ENCODE results near the gene KLHDC8B. TPM values are rescaled to one million over a fixed set of nuclear protein-coding genes. Genes with fewer than 3 reads are reported as not detected.

KLHDC8B gene
- total RNA-seq, 1 experiment from 2014 or later, result 13.5 TPM

GRCh38 chr3:49162751-49163419 is 8.5 kb upstream of the KLHDC8B start:
- TF ChIP-seq, protein P1, sequence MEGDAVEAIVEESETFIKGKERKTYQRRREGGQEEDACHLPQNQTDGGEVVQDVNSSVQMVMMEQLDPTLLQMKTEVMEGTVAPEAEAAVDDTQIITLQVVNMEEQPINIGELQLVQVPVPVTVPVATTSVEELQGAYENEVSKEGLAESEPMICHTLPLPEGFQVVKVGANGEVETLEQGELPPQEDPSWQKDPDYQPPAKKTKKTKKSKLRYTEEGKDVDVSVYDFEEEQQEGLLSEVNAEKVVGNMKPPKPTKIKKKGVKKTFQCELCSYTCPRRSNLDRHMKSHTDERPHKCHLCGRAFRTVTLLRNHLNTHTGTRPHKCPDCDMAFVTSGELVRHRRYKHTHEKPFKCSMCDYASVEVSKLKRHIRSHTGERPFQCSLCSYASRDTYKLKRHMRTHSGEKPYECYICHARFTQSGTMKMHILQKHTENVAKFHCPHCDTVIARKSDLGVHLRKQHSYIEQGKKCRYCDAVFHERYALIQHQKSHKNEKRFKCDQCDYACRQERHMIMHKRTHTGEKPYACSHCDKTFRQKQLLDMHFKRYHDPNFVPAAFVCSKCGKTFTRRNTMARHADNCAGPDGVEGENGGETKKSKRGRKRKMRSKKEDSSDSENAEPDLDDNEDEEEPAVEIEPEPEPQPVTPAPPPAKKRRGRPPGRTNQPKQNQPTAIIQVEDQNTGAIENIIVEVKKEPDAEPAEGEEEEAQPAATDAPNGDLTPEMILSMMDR (conservative IDR thresholded peaks at IDR 0.05), result no peak
- no CpG with 5 or more reads among the region's 21 CpGs for WGBS (ENCODE audit: extremely low coverage, insufficient read length, low lambda C conversion rate)
- peaks cover 16 to 23% of the 10 kb centered on the region in 2 experiments for H3K4me1 Mint-ChIP-seq
- H3K79me2 ChIP-seq (ENCODE audit: insufficient read depth, low read length), result no peaks in the 10 kb centered on the region; the same call in 1 of the 2 replicates
- H3K27ac ChIP-seq (ENCODE audit: insufficient read length, low read depth, low read length), result no peak overlapping the region
- H3K23ac ChIP-seq (ENCODE audit: insufficient read length, low read depth, low read length), result no peak overlapping the region
- no peak overlapping the region for H2BK12ac ChIP-seq (ENCODE audit: insufficient read length, low read depth, low read length)
- H3T11ph ChIP-seq (ENCODE audit: low read length), result no peak overlapping the region
- H4K20me1 ChIP-seq (ENCODE audit: control insufficient read depth, insufficient read depth, insufficient read length), result no peaks in the 10 kb centered on the region
- H3K18ac ChIP-seq (ENCODE audit: insufficient read length, low read depth, low read length), result no peak overlapping the region
- peaks cover 15 to 22% (median 16%) of the 10 kb centered on the region in 3 experiments for H3K36me3 Mint-ChIP-seq (ENCODE audit: insufficient read depth in 1 of 3, low read depth in 3 of 3)
- H2AK5ac ChIP-seq (ENCODE audit: insufficient read length, low read length), result no peak overlapping the region
- no peaks in the 10 kb centered on the region for H3K79me1 ChIP-seq (ENCODE audit: insufficient read depth, low read depth, low read length, poor library complexity, severe bottlenecking)
- H4K5ac ChIP-seq (ENCODE audit: insufficient read length, low read depth, low read length), result no peak overlapping the region
- no peak overlapping the region for H3K9ac ChIP-seq (ENCODE audit: extremely low read depth, insufficient read length, low read length)
- H4K91ac ChIP-seq (ENCODE audit: insufficient read length, low read depth, low read length), result no peak overlapping the region
- H3K14ac ChIP-seq (ENCODE audit: insufficient read depth, low read length), result no peak overlapping the region
- no peaks in the 10 kb centered on the region for H3K27me3 ChIP-seq (ENCODE audit: insufficient read depth, low read length)
- no peak overlapping the region for H3K27ac Mint-ChIP-seq
- H3K4me1 ChIP-seq (ENCODE audit: insufficient read depth, low read length), result peaks cover 4% of the 10 kb centered on the region; the same call in 1 of the 2 replicates
- H3K23me2 ChIP-seq (ENCODE audit: insufficient read length, low read depth, low read length, poor library complexity, severe bottlenecking), result peaks cover 15% of the 10 kb centered on the region
- H2BK15ac ChIP-seq (ENCODE audit: low read depth, low read length), result no peak overlapping the region
- H3K9me3 ChIP-seq (ENCODE audit: control insufficient read depth, low read depth, low read length), result no peaks in the 10 kb centered on the region
- no peak overlapping the region for H4K8ac ChIP-seq (replicated peaks; ENCODE audit: insufficient read length, low read depth, low read length)
- H2BK120ac ChIP-seq (ENCODE audit: low read depth, low read length, poor library complexity, severe bottlenecking), result no peak overlapping the region
- no peak overlapping the region for H2BK5ac ChIP-seq (ENCODE audit: insufficient read length, low read length)
- H3K27me3 Mint-ChIP-seq (ENCODE audit: low read depth), result peaks cover 9% of the 10 kb centered on the region
- no peak overlapping the region for H2BK20ac ChIP-seq (ENCODE audit: low read depth, low read length, poor library complexity, severe bottlenecking)
- no peaks in the 10 kb centered on the region for H3K9me3 Mint-ChIP-seq
- no peak overlapping the region for H3K4ac ChIP-seq (ENCODE audit: low read depth, low read length)
- no peak overlapping the region for H3K4me3 Mint-ChIP-seq
- no peak overlapping the region for H3K4me2 ChIP-seq (ENCODE audit: insufficient read depth, insufficient read length, low read length)
- no peak overlapping the region for H2AFZ ChIP-seq (ENCODE audit: low read length)
- no peak for DNase-seq
- no peak overlapping the region for H3K56ac ChIP-seq (ENCODE audit: insufficient read length, low read depth, low read length)
